Esophagus muscularis mucosa (tissue), 3 donors: ENCODE data around the gene ADGRG6.

Experiments
- POLR2AphosphoS5 ChIP-seq, 2 donors: sonication (generic); formaldehyde crosslinking; IDR thresholded peaks; one replicate each; pipeline ENCODE4 v1.6.1; 2017; ENCODE audit warnings: antibody characterized with exemption in 2 of 2
- TF ChIP-seq, protein P1 (sequence below), 3 experiments: fragments of 200-600 bp in 2 of 3; fragments of 450-650 bp in 1 of 3; sonication (generic) in 2 of 3; IDR thresholded peaks; one replicate each; pipeline ENCODE4 v1.5.1; 2017 to 2019; ENCODE audit warnings: antibody characterized with exemption in 3 of 3, mild to moderate bottlenecking in 2 of 3, moderate library complexity in 1 of 3

DNA sequence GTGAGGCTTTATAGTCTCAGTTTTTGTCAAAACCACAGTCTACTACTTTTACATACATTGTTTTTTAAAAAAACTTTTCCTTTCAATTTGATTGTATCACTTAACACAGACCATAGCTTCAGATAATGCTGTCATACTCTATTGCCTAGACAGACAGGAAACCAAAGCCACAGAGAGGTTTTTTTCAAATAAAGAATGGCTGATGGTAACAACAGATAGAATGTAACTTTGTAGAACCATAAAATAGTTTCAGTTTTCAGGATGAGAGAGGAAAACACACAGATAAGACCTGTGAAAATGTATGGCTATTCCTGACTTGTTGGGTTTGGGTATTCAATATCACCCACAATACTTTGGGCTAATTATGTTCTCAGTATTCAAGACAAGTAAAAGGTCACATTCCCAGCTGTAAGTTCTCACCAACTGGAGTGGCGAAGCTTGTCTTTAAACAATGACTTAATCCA lies 94.0 kb downstream of the ADGRG6 start:
- TF ChIP-seq, protein P1, sequence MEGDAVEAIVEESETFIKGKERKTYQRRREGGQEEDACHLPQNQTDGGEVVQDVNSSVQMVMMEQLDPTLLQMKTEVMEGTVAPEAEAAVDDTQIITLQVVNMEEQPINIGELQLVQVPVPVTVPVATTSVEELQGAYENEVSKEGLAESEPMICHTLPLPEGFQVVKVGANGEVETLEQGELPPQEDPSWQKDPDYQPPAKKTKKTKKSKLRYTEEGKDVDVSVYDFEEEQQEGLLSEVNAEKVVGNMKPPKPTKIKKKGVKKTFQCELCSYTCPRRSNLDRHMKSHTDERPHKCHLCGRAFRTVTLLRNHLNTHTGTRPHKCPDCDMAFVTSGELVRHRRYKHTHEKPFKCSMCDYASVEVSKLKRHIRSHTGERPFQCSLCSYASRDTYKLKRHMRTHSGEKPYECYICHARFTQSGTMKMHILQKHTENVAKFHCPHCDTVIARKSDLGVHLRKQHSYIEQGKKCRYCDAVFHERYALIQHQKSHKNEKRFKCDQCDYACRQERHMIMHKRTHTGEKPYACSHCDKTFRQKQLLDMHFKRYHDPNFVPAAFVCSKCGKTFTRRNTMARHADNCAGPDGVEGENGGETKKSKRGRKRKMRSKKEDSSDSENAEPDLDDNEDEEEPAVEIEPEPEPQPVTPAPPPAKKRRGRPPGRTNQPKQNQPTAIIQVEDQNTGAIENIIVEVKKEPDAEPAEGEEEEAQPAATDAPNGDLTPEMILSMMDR (IDR thresholded peaks at IDR 0.05): no peak
- no peak for TF ChIP-seq POLR2AphosphoS5 (IDR thresholded peaks at IDR 0.05)
